ENCODE results near the gene SPATA31C2. TPM values are rescaled to one million over a fixed set of nuclear protein-coding genes. Genes with fewer than 3 reads are reported as not detected.
"Not testable (repeated sequence)": the region's sequence is repeated elsewhere in the genome, so short reads cannot be mapped to it uniquely, and the experiment has no call there.

The SPATA31C2 gene
- total RNA-seq (2014; rRNA removed; shearing (Covaris generic)): not detected in 2 replicates

GRCh38 chr9:88138375-88138774 is at the start of gene SPATA31C2:
SPATA31C2 (minus strand) TSS chr9:88138475; CDS start chr9:88138446, 29 bp downstream.
- DNase-seq (ENCODE audit: low read depth): not testable (repeated sequence)

- DNase-seq (ENCODE audit: low read depth): no peak
These were observed 49.4 kb upstream of the SPATA31C2 start for GRCh38 chr9:88187631-88188030.

- no peak for DNase-seq (ENCODE audit: low read depth)
These were observed 48.3 kb upstream of the SPATA31C2 start for GRCh38 chr9:88186495-88187110.

GRCh38 chr9:88184976-88185375 is 46.7 kb upstream of the SPATA31C2 start:
- no peak for DNase-seq (ENCODE audit: low read depth)

- peak; percentile 18 for DNase-seq (ENCODE audit: low read depth)
These were observed 45.7 kb upstream of the SPATA31C2 start for GRCh38 chr9:88183798-88184495.

GRCh38 chr9:88182501-88182900 is 44.2 kb upstream of the SPATA31C2 start:
- DNase-seq (ENCODE audit: low read depth): no peak

GRCh38 chr9:88180081-88180765 is 41.9 kb upstream of the SPATA31C2 start:
- no peak for DNase-seq (ENCODE audit: low read depth)

GRCh38 chr9:88179062-88179521 is 40.8 kb upstream of the SPATA31C2 start:
- no peak for DNase-seq (ENCODE audit: low read depth)

GRCh38 chr9:88178641-88179040 is 40.4 kb upstream of the SPATA31C2 start:
- DNase-seq (ENCODE audit: low read depth): no peak

- no peak for DNase-seq (ENCODE audit: low read depth)
These were observed 39.1 kb upstream of the SPATA31C2 start for GRCh38 chr9:88177371-88177770.

- DNase-seq (ENCODE audit: low read depth): peak; percentile 30
These were observed 36.0 kb upstream of the SPATA31C2 start for GRCh38 chr9:88174324-88174723.

GRCh38 chr9:88173378-88173999 is 35.2 kb upstream of the SPATA31C2 start:
- peak; percentile 82 for DNase-seq (ENCODE audit: low read depth)

- DNase-seq (ENCODE audit: low read depth): no peak
These were observed 31.4 kb upstream of the SPATA31C2 start for GRCh38 chr9:88169700-88170099.

- no peak for DNase-seq (ENCODE audit: low read depth)
These were observed 30.3 kb upstream of the SPATA31C2 start for GRCh38 chr9:88168564-88168963.

GRCh38 chr9:88166660-88167059 is 28.4 kb upstream of the SPATA31C2 start:
- DNase-seq (ENCODE audit: low read depth): no peak

GRCh38 chr9:88164850-88165249 is 26.6 kb upstream of the SPATA31C2 start:
- no peak for DNase-seq (ENCODE audit: low read depth)

- DNase-seq (ENCODE audit: low read depth): no peak
These were observed 22.9 kb upstream of the SPATA31C2 start for GRCh38 chr9:88161144-88161543.

- DNase-seq (ENCODE audit: low read depth): peak; percentile 86
These were observed 5.8 kb upstream of the SPATA31C2 start for GRCh38 chr9:88143957-88144625.

- no peak for DNase-seq (ENCODE audit: low read depth)
These were observed 4.9 kb upstream of the SPATA31C2 start for GRCh38 chr9:88143179-88143578.

GRCh38 chr9:88133552-88133951 is 4.7 kb downstream of the SPATA31C2 start:
- not testable (repeated sequence) for DNase-seq (ENCODE audit: low read depth)

- not testable (repeated sequence) for DNase-seq (ENCODE audit: low read depth)
These were observed 8.7 kb downstream of the SPATA31C2 start for GRCh38 chr9:88129556-88129955.
